ENCODE data around the gene TENT5D. TPM values are rescaled to one million over a fixed set of nuclear protein-coding genes. Genes with fewer than 3 reads are reported as not detected.

The TENT5D gene
- total RNA-seq, 2 experiments from 2014 or later, result not detected

- intact Hi-C loops (cut with micrococcal nuclease), result no loop called here
- Mint-ChIP-seq H3K4me1 (ENCODE audit: low read depth) (no peaks in the 10 kb centered on the region), H3K27ac (no peak overlapping the region), H3K9me3 (peaks cover 4% of the 10 kb centered on the region), H3K4me3 (no peak overlapping the region), H3K36me3 (ENCODE audit: low read depth) (no peaks in the 10 kb centered on the region), H3K27me3 (no peaks in the 10 kb centered on the region)
- ChIA-PET CTCF (no interaction called here), POLR2A (no interaction called here)
- no peak for TF ChIP-seq CTCF (IDR thresholded peaks at IDR 0.05)
- ATAC-seq, result no peak
- DNase-seq, result no peak
These were observed 51.3 kb downstream of the TENT5D start for GRCh38 chrX:80471582-80471981.

- ChIA-PET CTCF (no interaction called here), POLR2A (no interaction called here)
- Mint-ChIP-seq H3K4me1 (ENCODE audit: low read depth) (no peaks in the 10 kb centered on the region), H3K4me3 (no peak overlapping the region), H3K27ac (no peak overlapping the region), H3K36me3 (ENCODE audit: low read depth) (no peaks in the 10 kb centered on the region), H3K27me3 (no peaks in the 10 kb centered on the region), H3K9me3 (peaks cover 2% of the 10 kb centered on the region)
- ATAC-seq (no peak), DNase-seq (no peak)
- intact Hi-C loops (cut with micrococcal nuclease), result no loop called here
- no peak for TF ChIP-seq CTCF (IDR thresholded peaks at IDR 0.05)
These were observed 65.3 kb downstream of the TENT5D start for GRCh38 chrX:80485543-80485942.

DNA sequence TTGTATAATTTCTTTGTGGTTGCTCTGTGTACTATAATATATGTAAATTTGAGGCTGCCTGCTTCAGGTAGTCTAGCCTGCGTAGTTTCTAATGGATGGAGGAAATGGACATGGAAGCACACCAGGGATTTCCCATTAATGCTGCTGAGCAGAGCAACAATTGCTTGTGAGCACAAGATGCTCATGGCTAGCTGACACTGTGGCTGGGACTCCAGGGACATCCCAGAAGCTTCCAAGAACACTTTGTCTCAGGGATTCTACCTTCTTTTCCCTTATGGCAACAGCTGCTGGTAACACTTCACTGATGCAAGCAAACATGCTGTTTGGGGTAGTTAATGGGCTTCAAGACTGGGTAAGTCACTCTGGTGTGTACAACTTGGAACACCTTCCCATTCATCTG, 66.1 kb downstream of the TENT5D start:
- CTCF ChIA-PET, result no interaction called here
- intact Hi-C loops (cut with micrococcal nuclease), result no loop called here
- DNase-seq (no peak), ATAC-seq (no peak)
- Mint-ChIP-seq H3K27me3 (no peaks in the 10 kb centered on the region), H3K4me3 (no peak overlapping the region), H3K36me3 (ENCODE audit: low read depth) (no peaks in the 10 kb centered on the region), H3K27ac (no peak overlapping the region), H3K4me1 (ENCODE audit: low read depth) (no peaks in the 10 kb centered on the region), H3K9me3 (peaks cover 2% of the 10 kb centered on the region)
- POLR2A ChIA-PET, result no interaction called here
- TF ChIP-seq CTCF (IDR thresholded peaks at IDR 0.05), result no peak

DNA sequence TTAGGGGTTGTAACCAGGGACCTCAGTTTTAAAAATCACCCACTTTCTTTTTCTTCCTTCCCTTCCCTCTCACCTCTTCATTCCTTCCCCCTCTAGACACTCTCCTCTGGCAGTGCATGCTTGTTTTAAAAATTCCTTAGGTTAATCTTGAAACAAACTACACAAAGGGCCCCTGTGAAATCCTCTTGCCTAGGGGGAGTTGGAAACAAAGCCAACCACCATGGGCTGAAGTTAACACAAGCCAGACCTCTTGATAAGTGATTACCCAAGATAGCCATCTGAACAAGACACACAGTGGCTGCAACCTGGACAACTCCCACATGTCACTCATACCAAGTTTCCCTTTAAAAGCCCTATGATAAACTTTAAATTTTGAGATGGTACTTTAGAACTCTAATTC, 68.9 kb downstream of the TENT5D start:
- H3K36me3 Mint-ChIP-seq (ENCODE audit: low read depth), result no peaks in the 10 kb centered on the region
- intact Hi-C loops (cut with micrococcal nuclease), result no loop called here
- H3K27me3 Mint-ChIP-seq, result no peaks in the 10 kb centered on the region
- TF ChIP-seq CTCF (IDR thresholded peaks at IDR 0.05), result no peak
- POLR2A ChIA-PET, result no interaction called here
- CTCF ChIA-PET, result no interaction called here
- peaks cover 2% of the 10 kb centered on the region for H3K9me3 Mint-ChIP-seq
- no peaks in the 10 kb centered on the region for H3K4me1 Mint-ChIP-seq (ENCODE audit: low read depth)
- ATAC-seq (no peak), DNase-seq (no peak)
- H3K4me3 Mint-ChIP-seq, result no peak overlapping the region
- no peak overlapping the region for H3K27ac Mint-ChIP-seq
